CD4-positive, alpha-beta T cell (primary cell): ENCODE measurements around the gene CDC25A. TPM values are rescaled to one million over a fixed set of nuclear protein-coding genes. Genes with fewer than 3 reads are reported as not detected.

ENCODE experiments used
- ATAC-seq: fragments of 200-7000 bp; cut with Tn5 transposase; one replicate; pipeline ENCODE4 v1.10.0; 2022; ENCODE audit warnings: mild to moderate bottlenecking; ENCODE audit not compliant: poor library complexity
- CTCF ChIA-PET: fragments of 350-600 bp; sonication (Branson Sonifier 250); formaldehyde crosslinking; loops from one replicate; lab custom pipeline; 2021; ENCODE audit warnings: antibody characterized with exemption, inconsistent platforms; lab: Charles Lee
- POLR2A ChIA-PET: fragments of 350-600 bp; sonication (Branson Sonifier 250); formaldehyde crosslinking; loops from one replicate; lab custom pipeline; 2021; ENCODE audit warnings: antibody characterized with exemption, inconsistent platforms; lab: Charles Lee
- DNase-seq, 14 experiments: peaks; one replicate each; pipeline ENCODE4 v3.0.0-alpha.2; 2013 to 2020; ENCODE audit warnings: mixed read lengths in 2 of 14
- H3K27ac ChIP-seq, 2 donors: one replicate each; pipeline versions ENCODE4 v1.5.1 to v1.7.0; 2013; ENCODE audit warnings: low read length in 2 of 2, low read depth in 1 of 2, mild to moderate bottlenecking in 1 of 2
- H3K27me3 ChIP-seq, 2 experiments: 1 replicate in 1 of 2; 2 replicates in 1 of 2; pipeline versions ENCODE4 v1.6.1 to v1.7.0; 2013; ENCODE audit warnings: low read length in 2 of 2, control low read depth in 1 of 2, mild to moderate bottlenecking in 1 of 2, moderate library complexity in 1 of 2; ENCODE audit not compliant: insufficient read depth in 2 of 2, control insufficient read depth in 1 of 2
- H3K36me3 ChIP-seq: one replicate; pipeline ENCODE4 v1.6.1; 2013; ENCODE audit warnings: low read length, control low read depth; ENCODE audit not compliant: insufficient read depth
- H3K4me1 ChIP-seq: one replicate; pipeline ENCODE4 v1.6.1; 2013; ENCODE audit warnings: low read length, control low read depth; ENCODE audit not compliant: insufficient read depth
- H3K4me3 ChIP-seq: one replicate; pipeline ENCODE4 v1.5.1; 2013; ENCODE audit warnings: mild to moderate bottlenecking, low read length, moderate library complexity
- H3K9me3 ChIP-seq, 2 experiments: 1 replicate in 1 of 2; 2 replicates in 1 of 2; pipeline versions ENCODE4 v1.6.1 to v1.7.0; 2013; ENCODE audit warnings: low read length in 2 of 2, mild to moderate bottlenecking in 2 of 2, control low read depth in 1 of 2, moderate library complexity in 1 of 2; ENCODE audit not compliant: control insufficient read depth in 1 of 2, insufficient read depth in 1 of 2
- H3K27ac Mint-ChIP-seq: one replicate; pipeline ENCODE4 v1.8.0; 2020; ENCODE audit warnings: mixed read lengths
- H3K27me3 Mint-ChIP-seq: one replicate; pipeline ENCODE4 v1.8.0; 2021; ENCODE audit warnings: mixed read lengths
- H3K36me3 Mint-ChIP-seq: one replicate; pipeline ENCODE4 v1.8.0; 2021; ENCODE audit warnings: low read depth, mixed read lengths
- H3K4me1 Mint-ChIP-seq: one replicate; pipeline ENCODE4 v1.8.0; 2021; ENCODE audit warnings: low read depth, mixed read lengths
- H3K4me3 Mint-ChIP-seq: one replicate; pipeline ENCODE4 v1.8.0; 2020; ENCODE audit warnings: mild to moderate bottlenecking, mixed read lengths
- H3K9me3 Mint-ChIP-seq: one replicate; pipeline ENCODE4 v1.8.0; 2020; ENCODE audit warnings: mixed read lengths
- CTCF ChIP-seq: fragments of 200-600 bp; IDR thresholded peaks from one replicate; pipeline ENCODE4 v1.8.0; 2022; ENCODE audit warnings: antibody characterized with exemption, mild to moderate bottlenecking
- intact Hi-C, 2 experiments: fragments of 100-400 bp; cut with DNase I in 1 of 2; cut with micrococcal nuclease in 1 of 2; formaldehyde crosslinking; loops; one replicate each; pipeline versions ENCODE4 v1.15.1 to v1.9.0; 2023 to 2025; cut with DNase I, micrococcal nuclease
- total RNA-seq, 174 experiments: library from RNA in 2 of 174; stranded (reverse) in 2 of 174; gene quantifications; one replicate each; pipeline ENCODE4 v1.2.3 and lab custom pipeline; 2021 to 2026

The CDC25A gene
- total RNA-seq, 2 experiments from 2014 or later = 0.14 TPM; not detected in 1

GRCh38 chr3:48233542-48233941 is 45.3 kb upstream of the CDC25A start:
- DNase-seq (no peak), ATAC-seq (no peak)
- no peaks in the 10 kb centered on the region for H3K27me3 ChIP-seq
- no peaks in the 10 kb centered on the region for H3K9me3 ChIP-seq
- peaks cover 4% of the 10 kb centered on the region for H3K4me1 ChIP-seq
- TF ChIP-seq CTCF = no peak
- no peak overlapping the region for H3K27ac ChIP-seq
- no peaks in the 10 kb centered on the region for H3K36me3 ChIP-seq
- intact Hi-C loops = loop anchor here in 1 of 2 experiments (5.0 kb wide), 1 partner anchor 274 kb away; no protein-coding TSS in a partner anchor
- POLR2A ChIA-PET = interaction anchor here (0.5 kb wide), 1 partner anchor 650 kb away, joined by 3 read pairs; no protein-coding TSS in a partner anchor
- H3K4me3 ChIP-seq = no peak overlapping the region
- CTCF ChIA-PET = no interaction called here
- Mint-ChIP-seq H3K36me3 (no peaks in the 10 kb centered on the region), H3K4me3 (no peak overlapping the region), H3K27me3 (no peaks in the 10 kb centered on the region), H3K27ac (no peak overlapping the region), H3K4me1 (no peaks in the 10 kb centered on the region), H3K9me3 (no peaks in the 10 kb centered on the region)

GRCh38 chr3:48232734-48233133 is 44.5 kb upstream of the CDC25A start:
- no peak overlapping the region for H3K4me3 Mint-ChIP-seq

GRCh38 chr3:48232232-48232631 is 44.0 kb upstream of the CDC25A start:
- H3K36me3 Mint-ChIP-seq = no peaks in the 10 kb centered on the region
- ATAC-seq = no peak
- POLR2A ChIA-PET = no interaction called here

More at GRCh38 chr3:48232734-48233133, 44.5 kb upstream of the CDC25A start:
- Histone ChIP-seq H3K36me3 (no peaks in the 10 kb centered on the region), H3K9me3 (no peaks in the 10 kb centered on the region), H3K27ac (no peak overlapping the region), H3K4me3 (no peak overlapping the region), H3K4me1 (peaks cover 4% of the 10 kb centered on the region), H3K27me3 (no peaks in the 10 kb centered on the region)
- DNase-seq = peak; percentile 19 to 69 (median 41)
- POLR2A ChIA-PET = no interaction called here
- Mint-ChIP-seq H3K9me3 (no peaks in the 10 kb centered on the region), H3K27me3 (no peaks in the 10 kb centered on the region), H3K4me1 (no peaks in the 10 kb centered on the region), H3K36me3 (no peaks in the 10 kb centered on the region), H3K27ac (no peak overlapping the region)
- peak; percentile 64 for TF ChIP-seq CTCF
- CTCF ChIA-PET = no interaction called here
- intact Hi-C loops = loop anchor here (1.0 to 5.0 kb wide), 2 partner anchors 204 to 275 kb away; no protein-coding TSS in a partner anchor
- peak; percentile 88 for ATAC-seq

More at GRCh38 chr3:48232232-48232631, 44.0 kb upstream of the CDC25A start:
- intact Hi-C loops = loop anchor here (1.0 to 5.0 kb wide), 2 partner anchors 204 to 275 kb away; no protein-coding TSS in a partner anchor
- peaks cover 4% of the 10 kb centered on the region for H3K4me1 ChIP-seq
- CTCF ChIA-PET = no interaction called here
- TF ChIP-seq CTCF = no peak
- Mint-ChIP-seq H3K27me3 (peaks cover 1% of the 10 kb centered on the region), H3K27ac (no peak overlapping the region), H3K9me3 (no peaks in the 10 kb centered on the region), H3K4me3 (no peak overlapping the region), H3K4me1 (peaks cover 2% of the 10 kb centered on the region)
- H3K27me3 ChIP-seq = no peaks in the 10 kb centered on the region
- no peak for DNase-seq
- H3K9me3 ChIP-seq = no peaks in the 10 kb centered on the region
- no peak overlapping the region for H3K4me3 ChIP-seq
- no peak overlapping the region for H3K27ac ChIP-seq
- H3K36me3 ChIP-seq = no peaks in the 10 kb centered on the region
